ENCODE measurements around the gene KCNA10.

Gene KCNA10

GRCh38 chr1:110519125-110519810 is at the start of gene KCNA10:
TSS of gene KCNA10 (minus strand) at chr1:110519175. CDS start at chr1:110518787, 388 bp downstream.
- H3K4me3 ChIP-seq (ENCODE audit: low read depth, low read length) = no peak within 1 kb of the TSS
- DNase-seq (ENCODE audit: low read depth) = no peak

- no peak overlapping the region for H3K4me3 ChIP-seq (ENCODE audit: low read depth, low read length)
These were observed 47.9 kb upstream of the KCNA10 start for GRCh38 chr1:110566836-110567235.

GRCh38 chr1:110565565-110565964 is 46.6 kb upstream of the KCNA10 start:
- no peak overlapping the region for H3K4me3 ChIP-seq (ENCODE audit: low read depth, low read length)
- no peak for DNase-seq (ENCODE audit: low read depth)

More at GRCh38 chr1:110566836-110567235, 47.9 kb upstream of the KCNA10 start:
- no peak for DNase-seq (ENCODE audit: low read depth)

- no peak overlapping the region for H3K4me3 ChIP-seq (ENCODE audit: low read depth, low read length)
- no peak for DNase-seq (ENCODE audit: low read depth)
These were observed 44.1 kb upstream of the KCNA10 start for GRCh38 chr1:110563089-110563488.

GRCh38 chr1:110561596-110561995 is 42.6 kb upstream of the KCNA10 start:
- no peak overlapping the region for H3K4me3 ChIP-seq (ENCODE audit: low read depth, low read length)
- no peak for DNase-seq (ENCODE audit: low read depth)

- no peak for DNase-seq (ENCODE audit: low read depth)
- H3K4me3 ChIP-seq (ENCODE audit: low read depth, low read length) = no peak overlapping the region
These were observed 40.2 kb upstream of the KCNA10 start for GRCh38 chr1:110559157-110559556.

- no peak for DNase-seq (ENCODE audit: low read depth)
- no peak overlapping the region for H3K4me3 ChIP-seq (ENCODE audit: low read depth, low read length)
These were observed 38.5 kb upstream of the KCNA10 start for GRCh38 chr1:110557481-110557880.

- H3K4me3 ChIP-seq (ENCODE audit: low read depth, low read length) = no peak overlapping the region
- DNase-seq (ENCODE audit: low read depth) = no peak
These were observed 37.5 kb upstream of the KCNA10 start for GRCh38 chr1:110556471-110556807.

- no peak for DNase-seq (ENCODE audit: low read depth)
- no peak overlapping the region for H3K4me3 ChIP-seq (ENCODE audit: low read depth, low read length)
These were observed 37.0 kb upstream of the KCNA10 start for GRCh38 chr1:110555807-110556470.

GRCh38 chr1:110554871-110555801 is 36.2 kb upstream of the KCNA10 start:
- H3K4me3 ChIP-seq (ENCODE audit: low read depth, low read length) = no peak overlapping the region
- DNase-seq (ENCODE audit: low read depth) = no peak

GRCh38 chr1:110551278-110551809 is 32.4 kb upstream of the KCNA10 start:
- no peak for DNase-seq (ENCODE audit: low read depth)
- H3K4me3 ChIP-seq (ENCODE audit: low read depth, low read length) = no peak overlapping the region

- no peak overlapping the region for H3K4me3 ChIP-seq (ENCODE audit: low read depth, low read length)
- no peak for DNase-seq (ENCODE audit: low read depth)
These were observed 30.9 kb upstream of the KCNA10 start for GRCh38 chr1:110549831-110550230.

GRCh38 chr1:110548381-110548780 is 29.4 kb upstream of the KCNA10 start:
- no peak overlapping the region for H3K4me3 ChIP-seq (ENCODE audit: low read depth, low read length)
- DNase-seq (ENCODE audit: low read depth) = no peak

- no peak for DNase-seq (ENCODE audit: low read depth)
- H3K4me3 ChIP-seq (ENCODE audit: low read depth, low read length) = no peak overlapping the region
These were observed 28.0 kb upstream of the KCNA10 start for GRCh38 chr1:110547017-110547416.

GRCh38 chr1:110545492-110545891 is 26.5 kb upstream of the KCNA10 start:
- H3K4me3 ChIP-seq (ENCODE audit: low read depth, low read length) = no peak overlapping the region
- no peak for DNase-seq (ENCODE audit: low read depth)

- DNase-seq (ENCODE audit: low read depth) = no peak
- no peak overlapping the region for H3K4me3 ChIP-seq (ENCODE audit: low read depth, low read length)
These were observed 25.8 kb upstream of the KCNA10 start for GRCh38 chr1:110544753-110545152.

GRCh38 chr1:110542725-110543124 is 23.8 kb upstream of the KCNA10 start:
- no peak overlapping the region for H3K4me3 ChIP-seq (ENCODE audit: low read depth, low read length)
- DNase-seq (ENCODE audit: low read depth) = peak; percentile 11

GRCh38 chr1:110541906-110542395 is 23.0 kb upstream of the KCNA10 start:
- no peak overlapping the region for H3K4me3 ChIP-seq (ENCODE audit: low read depth, low read length)
- DNase-seq (ENCODE audit: low read depth) = no peak

- no peak for DNase-seq (ENCODE audit: low read depth)
These were observed 22.1 kb upstream of the KCNA10 start for GRCh38 chr1:110540891-110541685.

More at GRCh38 chr1:110540891-110541685, 22.1 kb upstream of the KCNA10 start:
- no peak overlapping the region for H3K4me3 ChIP-seq (ENCODE audit: low read depth, low read length)

Measured in skeletal muscle cell (primary cell).